HG03135 (cell line): Measurements from ENCODE around the gene PXDC1.
"Not testable (repeated sequence)": the region's sequence is repeated elsewhere in the genome, so short reads cannot be mapped to it uniquely, and the experiment has no call there.

Experiments
- ATAC-seq: cut with Tn5 transposase; IDR thresholded peaks from one replicate; pipeline ENCODE4 v1.9.1; 2021; ENCODE audit warnings: mild to moderate bottlenecking, moderate library complexity; ENCODE audit not compliant: unreplicated experiment

The PXDC1 gene

DNA sequence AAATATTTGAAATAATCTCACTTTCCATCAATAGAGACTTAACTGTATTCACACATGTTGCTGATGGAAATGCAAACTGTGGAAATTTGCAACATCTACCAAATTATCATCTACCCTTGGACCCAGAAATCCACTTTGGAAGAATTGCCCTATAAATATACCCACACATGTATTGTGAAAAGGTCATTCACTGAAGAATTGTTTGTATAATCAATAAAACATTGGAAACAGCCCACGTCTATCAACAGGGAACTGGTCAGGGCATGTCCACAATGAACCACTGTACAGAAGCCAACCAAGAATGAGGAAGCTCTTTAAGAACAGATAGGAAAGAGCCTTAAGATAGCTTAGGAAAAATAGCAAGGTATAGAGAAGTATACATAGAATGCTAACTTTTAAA, 36.2 kb downstream of the PXDC1 start:
- ATAC-seq = no peak

DNA sequence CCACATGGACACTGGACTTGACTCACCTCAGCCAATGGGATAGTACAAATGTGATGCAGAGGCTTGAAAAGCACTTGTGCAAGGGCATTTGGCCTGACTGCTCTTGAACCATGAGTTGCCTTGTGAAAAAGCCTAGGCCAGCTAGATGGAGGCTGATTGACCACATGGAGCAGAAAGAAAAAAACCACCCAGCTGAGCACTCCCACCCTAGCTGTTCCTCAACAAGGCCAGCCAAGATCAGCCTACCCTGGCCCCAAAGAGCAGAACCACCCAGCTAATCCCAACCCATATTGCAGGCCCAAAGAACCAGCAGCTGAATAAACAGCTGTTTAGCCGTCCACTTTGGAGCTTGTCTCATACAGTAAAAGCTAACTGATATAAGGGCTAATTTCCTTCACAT, 36.7 kb downstream of the PXDC1 start:
- no peak for ATAC-seq

DNA sequence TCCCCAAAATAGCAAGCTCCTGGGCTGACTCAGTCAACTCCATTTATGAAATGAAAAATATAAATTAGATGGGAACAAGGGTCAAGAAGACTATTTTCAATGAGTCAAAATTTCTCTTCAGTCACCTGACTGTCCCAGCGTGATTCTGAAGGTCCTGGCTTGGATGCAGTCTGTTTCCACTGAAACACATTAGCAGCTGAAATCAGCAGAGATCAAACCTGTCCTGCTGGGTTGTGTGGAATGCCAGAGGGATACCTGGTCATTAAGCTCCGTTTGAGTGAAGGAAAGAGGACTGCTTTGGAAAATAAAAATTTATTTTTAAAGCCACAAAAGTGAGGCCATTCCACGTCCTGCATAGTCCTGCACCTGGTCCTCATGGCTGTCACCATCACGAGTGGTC, 37.4 kb downstream of the PXDC1 start:
- ATAC-seq = no peak

DNA sequence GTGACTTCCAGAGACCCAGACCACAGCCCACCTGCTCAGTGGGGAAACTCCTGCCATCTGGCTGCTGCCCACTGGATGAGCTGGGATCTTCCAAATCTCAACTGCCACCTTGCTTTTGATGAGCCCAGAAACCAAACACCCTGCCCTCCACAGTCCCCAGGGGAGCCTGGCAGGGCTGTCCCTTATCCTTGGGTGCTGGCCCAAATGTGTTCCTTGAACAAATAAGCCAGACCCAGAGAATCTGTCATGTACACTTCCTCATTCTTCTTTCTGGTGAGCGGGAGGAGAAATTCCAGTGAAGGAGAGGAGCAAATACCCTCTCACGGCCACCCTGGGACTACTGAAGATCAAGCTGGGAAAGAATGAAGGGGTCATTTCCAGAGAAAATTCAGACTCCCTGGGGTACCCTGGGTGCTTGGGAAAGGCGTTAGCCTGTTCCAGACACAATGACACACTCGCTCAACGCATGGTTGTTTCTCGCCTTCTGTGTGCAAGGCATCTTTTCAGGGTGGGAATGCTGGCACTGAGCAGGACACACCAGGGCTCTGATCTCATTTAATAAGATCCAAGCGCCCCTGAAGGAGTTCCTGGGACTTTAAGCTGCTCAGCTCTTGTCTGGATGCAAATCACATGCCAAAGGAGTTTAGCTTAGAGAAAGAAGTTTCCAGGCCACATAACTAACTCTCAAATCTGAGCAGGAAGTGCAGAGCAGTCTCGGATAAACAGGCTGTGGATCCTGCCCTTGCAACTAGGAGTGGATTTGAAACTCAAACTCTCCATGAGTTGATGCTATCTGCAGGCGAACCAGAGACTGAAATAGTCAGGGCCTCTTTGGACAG, 38.5 kb downstream of the PXDC1 start:
- no peak for ATAC-seq

DNA sequence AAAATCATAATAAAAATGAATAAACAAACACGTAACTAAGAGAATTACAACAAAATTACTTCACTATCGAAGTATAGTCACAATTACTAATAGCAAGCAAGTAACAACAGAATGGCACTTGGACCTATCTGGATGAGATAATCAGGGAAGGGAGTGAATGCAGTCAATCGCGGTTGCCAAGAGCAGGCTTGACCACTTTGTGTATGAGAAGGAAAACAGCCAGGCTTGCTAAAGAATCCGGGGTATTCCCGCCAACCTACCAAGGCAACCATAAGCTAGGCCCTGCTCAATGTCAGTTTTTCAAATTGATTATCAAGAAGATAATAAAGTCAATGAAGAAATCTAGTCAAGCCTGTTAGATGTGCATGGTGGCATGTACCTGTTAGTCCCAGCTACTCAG, 39.7 kb downstream of the PXDC1 start:
- no peak for ATAC-seq

DNA sequence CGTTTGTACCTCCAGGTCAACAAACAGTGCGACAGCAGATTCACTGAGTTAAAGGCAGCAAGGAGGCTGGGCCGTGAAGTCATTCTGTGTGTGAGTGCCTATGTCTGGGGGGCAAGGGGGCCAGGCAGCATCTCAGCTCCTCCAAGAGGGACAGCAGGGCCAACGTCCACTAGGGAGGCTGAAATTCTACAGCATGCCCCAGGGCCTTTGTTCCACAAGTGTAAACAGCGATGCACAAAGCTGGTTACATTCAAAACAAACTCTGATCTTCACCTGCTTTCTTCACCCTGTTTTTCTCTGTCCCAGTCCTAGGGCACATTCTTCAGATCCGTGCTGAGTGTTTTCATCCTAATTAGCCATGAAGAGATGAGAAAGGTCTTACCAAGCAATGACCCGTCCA, 41.1 kb downstream of the PXDC1 start:
- ATAC-seq = no peak

DNA sequence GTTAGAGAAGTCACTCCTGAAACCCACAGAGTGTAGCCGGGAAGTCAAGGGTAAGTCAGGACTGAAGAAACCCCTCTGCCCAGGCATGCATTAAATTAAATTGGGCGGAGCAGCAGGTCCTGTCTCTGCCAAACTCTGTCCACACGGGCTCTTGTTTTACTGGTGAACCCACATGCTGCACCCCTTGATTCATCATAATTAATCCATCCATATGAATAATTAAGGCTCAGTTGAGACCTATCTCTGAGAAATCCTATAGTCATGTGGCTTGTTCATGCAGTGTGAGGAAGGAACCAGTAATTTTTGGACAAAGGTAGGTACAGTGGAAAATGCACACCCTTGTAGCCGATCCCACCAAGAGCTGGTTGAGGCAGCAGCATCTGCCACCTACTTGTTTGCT, 43.0 kb downstream of the PXDC1 start:
- ATAC-seq = no peak

DNA sequence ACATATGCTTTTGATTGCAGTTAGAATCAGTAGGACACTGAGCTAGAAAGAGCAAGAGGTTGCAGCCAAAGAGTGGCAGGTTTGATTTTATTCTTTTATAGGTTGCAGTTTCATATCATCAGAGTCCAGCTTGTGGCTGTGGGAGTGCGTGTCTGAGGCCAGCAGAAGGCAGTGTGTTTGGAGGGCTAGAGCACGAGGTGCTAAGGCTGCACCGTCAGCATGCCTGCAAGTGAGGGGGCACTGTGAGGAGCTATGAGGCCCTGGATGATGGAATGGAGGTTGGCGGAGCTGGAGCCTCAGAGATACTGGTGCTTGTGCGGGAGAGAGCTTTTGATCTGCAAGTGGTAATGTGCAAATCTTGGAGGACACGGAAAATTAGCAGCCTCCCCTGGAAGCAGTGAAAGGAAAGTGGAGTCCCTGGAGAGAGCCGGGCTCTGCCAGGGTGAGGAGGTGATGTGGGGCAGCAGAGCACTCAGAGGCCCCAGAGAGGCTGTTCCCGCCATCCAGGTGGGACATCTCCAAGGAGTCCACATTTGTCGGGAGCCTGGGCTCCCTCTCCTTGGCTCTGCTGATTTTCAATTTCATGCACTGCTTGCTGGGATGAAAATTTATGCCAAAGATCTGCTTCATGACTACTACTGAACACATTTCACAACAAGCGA, 43.6 kb downstream of the PXDC1 start:
- ATAC-seq = no peak

DNA sequence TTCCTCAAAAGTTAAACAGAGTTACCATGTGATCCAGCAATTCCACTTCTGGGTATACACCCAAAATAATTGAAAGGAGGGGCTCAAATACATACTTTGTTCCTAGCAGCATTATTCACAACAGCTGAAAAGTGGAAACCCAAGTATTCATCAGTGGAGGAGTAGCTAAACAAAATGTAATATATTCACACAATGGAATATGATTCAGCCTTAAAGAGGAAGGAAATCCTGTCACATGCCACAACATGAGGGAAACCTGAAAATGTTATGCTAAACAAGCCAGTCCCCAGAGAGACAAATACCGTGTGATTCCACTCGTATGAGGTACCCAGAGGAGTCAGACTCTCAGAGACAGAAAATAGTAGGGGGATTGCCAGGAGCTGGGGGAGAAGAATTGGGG, 44.5 kb downstream of the PXDC1 start:
- no peak for ATAC-seq

DNA sequence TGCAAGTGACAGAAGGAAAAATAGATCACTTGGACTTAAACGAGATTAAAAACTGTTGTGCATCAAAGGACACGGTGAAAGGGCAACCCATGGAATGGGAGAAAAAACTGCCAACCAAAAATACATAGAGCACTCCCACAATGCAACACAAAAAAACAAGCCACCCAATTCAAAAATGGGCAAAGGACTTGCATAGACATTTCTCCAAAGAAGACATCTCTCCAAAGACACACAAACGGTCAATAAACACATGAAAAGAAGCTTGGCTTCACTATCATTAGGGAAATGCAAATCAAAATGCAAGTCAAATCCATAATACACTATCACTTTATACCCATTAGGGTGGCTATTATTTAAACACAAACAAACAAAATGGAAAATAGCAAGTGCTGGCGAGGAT, 45.0 kb downstream of the PXDC1 start:
- no peak for ATAC-seq

DNA sequence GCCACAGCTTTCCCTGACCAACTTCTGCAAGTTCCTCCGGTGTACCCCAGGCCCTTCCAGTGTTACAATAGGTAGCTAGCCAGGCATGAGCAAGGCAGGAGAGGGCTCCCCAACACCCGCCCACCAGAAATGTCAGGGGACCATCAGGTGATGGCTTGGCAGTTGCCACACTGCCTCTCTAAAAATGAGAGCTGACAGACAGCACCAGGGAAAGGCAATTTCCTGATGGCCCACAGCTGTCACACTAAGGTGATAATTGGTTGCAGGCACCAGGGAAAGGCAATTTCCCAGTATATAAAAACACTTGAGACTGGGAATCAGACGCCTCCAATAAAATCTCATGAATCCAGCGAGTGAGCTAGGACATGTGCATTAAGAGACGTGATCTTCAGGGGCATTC, 49.9 kb downstream of the PXDC1 start:
- ATAC-seq = no peak

DNA sequence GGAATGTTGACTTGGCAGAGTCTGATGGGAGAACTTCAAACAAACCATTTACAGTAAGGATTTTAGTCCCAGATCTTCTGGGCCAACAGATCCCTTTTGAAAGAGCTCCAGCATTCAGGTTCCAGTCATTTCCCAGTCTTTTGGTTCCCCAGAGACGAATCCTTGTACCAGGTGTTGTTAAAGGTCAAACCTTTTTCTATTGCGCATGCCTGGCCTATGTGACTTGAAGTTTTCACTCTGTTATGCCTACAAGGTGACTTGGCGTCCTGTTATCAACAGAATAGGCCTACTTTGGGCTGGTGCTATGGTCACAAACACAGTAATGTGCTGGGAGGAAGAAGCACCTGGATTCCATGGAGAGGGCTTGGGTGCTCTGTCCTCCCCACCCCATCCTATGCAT, 52.3 kb downstream of the PXDC1 start:
- no peak for ATAC-seq

DNA sequence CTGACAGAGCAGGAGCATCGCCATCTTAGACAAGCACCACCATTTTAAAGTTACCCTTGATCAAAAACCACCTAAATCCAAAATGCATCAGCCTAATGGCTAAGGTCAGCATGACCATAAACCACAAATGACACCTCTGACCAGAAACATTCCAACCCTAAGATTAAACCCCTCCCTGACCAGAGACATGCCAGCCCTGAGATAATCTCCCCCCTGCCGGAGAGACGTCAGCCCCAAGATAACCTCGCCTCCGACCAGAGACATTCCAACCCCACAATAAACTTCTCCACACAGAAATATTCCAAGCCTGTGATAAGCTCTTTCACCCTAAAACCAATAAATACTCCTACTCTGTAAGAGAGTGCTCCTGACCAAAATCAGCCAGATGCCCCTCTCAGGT, 53.5 kb downstream of the PXDC1 start:
- no peak for ATAC-seq

DNA sequence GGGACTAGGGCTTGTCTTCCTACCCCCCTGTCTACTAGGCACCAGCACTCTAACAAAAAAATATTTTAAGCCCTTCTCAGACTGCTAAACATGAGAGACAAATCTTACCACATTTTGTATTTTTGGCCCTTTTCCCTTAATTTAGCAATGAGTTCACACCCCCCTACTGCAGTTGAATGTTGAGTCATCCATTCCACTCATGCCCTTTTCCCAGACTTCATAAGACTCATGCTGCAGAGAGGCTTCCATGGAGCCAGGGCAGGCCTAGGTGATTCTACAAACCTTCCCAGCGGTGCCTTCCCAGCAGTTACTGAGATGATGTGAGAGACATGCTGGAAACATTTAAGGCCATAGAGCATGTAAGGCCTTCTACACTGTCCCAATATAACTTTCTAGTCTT, 53.9 kb downstream of the PXDC1 start:
- no peak for ATAC-seq

DNA sequence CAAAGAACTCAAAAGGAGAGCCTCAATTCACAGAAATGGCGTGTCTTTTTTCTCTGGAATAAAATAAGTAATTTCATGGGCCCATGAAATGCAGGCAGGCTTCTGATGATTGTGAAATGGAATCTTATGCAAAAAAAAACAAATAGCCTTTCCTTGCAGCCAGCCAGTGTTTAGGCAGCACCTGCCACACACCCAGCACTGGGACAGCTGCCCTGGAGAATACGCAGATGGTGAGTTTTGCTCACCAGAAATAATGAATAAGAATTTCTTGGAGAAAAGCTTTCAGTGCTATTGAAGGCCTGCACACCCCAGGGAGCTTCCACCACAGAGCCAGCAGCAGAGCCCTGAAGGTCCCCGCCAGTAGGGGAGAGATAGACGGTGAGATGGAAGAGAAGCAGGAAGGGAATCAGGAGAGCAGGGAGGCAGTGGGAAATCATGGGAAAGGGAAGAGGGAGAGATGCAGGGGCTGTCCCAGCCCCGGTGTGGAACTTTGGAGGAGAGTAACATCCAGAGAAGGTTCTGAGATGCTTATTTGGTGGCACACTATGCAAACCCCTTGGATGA, 54.9 kb downstream of the PXDC1 start:
- ATAC-seq = no peak

DNA sequence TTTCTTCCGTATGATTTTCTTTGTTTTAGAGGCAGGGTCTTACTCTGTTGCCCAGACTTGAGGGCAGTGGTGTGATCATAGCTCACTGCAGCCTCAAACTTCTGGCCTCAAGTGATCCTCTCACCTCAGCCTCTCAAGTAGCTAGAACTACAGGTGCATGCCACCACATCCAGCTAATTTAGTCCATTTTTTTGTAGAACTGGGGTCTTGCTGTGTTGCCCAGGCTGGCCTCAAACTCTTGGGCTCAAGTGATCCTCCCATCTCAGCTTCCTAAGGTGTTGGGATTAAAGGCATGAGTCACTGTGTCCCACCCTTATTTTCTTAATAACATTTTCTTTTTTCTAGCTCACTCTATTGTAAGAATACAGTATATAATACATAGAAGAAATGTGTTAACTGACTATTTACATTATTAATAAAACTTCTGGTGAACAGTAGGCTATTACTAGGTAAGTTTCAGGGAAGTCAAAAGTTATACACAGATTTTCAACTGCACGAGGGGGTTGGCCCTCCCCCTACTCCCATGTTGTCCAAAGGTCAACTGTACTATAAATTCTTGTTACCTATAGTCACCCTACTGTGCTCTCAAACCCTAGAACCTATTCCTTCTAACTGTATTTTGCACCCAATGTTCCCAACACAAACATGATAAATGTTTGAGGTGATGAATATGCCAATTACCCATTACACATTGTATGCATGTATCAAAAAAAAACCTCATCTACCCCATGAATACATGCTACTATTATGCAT, 56.3 kb downstream of the PXDC1 start:
- ATAC-seq = no peak

DNA sequence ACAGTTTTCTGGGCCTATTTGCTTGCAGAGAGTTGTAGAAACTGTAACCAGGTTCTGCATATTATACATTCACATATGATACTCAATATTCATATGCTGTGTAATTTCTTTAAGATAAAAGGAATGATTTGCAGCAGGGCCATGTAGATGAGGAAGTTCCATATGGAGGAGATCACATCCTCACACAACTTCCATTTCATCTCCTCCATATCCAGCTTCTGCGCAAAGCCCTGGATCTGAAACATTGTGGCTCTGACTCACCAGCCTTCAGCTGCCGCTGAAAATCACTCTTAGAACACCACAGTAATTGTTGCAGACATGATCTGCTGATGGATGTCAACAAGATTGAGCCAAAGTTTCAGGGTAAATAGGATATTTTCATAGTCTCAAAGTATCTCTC, 57.7 kb downstream of the PXDC1 start:
- no peak for ATAC-seq

DNA sequence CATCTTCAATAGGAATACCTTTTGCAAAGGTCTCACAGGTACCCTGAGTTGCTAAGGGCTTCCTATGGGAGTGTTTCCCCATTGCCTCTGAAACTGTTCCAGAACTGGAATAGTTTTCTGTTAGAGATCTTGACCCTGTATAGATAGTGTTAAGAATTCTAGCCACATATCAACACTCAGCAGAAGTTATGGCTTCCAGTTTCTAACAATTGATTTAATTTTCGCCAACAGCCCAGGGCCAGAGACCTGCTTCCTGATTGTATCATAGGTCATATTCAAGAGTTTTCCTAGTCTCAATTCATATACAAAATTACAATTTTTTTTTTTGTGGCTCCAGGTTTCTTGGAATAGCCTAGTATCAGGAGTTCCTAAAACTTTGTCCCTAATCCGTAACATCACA, 61.0 kb downstream of the PXDC1 start:
- no peak for ATAC-seq

DNA sequence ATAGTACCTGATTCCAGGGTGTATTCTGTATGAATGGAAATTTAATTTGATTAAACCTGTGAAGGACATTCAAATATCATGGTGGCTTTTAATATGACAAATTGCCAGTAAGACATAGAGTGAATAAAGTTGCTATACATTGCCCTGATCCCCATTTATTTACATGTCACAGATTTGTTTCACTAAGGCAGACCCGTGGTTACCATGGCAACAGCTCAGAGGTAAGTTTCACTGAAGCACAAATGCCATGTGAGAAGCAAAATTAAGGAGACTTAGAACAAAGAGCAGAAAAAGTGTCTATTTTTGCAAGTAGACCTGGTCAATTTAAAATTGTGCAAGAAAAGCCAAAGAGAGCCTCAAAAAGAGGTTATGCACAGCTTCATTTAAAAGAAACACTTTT, 63.7 kb downstream of the PXDC1 start:
- ATAC-seq = no peak

DNA sequence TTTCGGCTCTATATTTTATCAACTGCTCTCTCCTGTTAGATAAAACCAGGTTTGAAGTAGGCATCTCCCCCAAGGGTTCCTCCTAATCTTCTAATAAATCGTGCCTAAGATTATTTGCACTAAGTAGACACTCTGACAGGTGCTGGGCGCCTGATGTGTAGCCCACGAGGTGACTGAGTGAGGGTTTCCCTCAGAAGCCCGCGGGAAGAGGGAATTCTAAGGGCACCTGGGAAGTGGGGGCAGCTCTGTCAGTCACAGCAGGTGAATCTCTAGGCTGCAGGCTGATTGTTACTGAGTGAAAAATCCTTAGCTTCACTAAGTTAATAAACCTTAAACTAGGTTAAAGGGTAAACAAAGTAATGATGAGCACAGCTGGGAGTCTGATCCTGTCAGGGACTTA, 68.2 kb downstream of the PXDC1 start:
- ATAC-seq = no peak

DNA sequence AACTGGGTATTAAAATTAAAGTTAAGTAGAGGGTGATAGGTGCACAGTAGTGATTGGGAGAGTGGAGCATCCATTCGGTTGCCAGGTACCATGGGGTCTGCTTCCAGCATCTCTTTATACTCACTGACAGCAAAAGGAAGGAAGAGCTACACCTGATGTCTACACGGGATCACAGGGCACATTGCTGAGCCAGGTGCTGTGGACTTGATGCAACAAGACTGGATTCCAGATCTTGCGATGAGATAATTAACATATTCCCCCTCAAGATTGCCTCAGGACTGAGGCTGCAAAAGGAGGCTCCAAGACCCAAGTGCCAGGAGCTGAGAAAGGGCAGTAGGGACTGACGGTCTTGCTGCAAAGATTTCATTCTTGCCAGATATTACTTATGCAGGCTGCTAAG, 72.6 kb downstream of the PXDC1 start:
- no peak for ATAC-seq

DNA sequence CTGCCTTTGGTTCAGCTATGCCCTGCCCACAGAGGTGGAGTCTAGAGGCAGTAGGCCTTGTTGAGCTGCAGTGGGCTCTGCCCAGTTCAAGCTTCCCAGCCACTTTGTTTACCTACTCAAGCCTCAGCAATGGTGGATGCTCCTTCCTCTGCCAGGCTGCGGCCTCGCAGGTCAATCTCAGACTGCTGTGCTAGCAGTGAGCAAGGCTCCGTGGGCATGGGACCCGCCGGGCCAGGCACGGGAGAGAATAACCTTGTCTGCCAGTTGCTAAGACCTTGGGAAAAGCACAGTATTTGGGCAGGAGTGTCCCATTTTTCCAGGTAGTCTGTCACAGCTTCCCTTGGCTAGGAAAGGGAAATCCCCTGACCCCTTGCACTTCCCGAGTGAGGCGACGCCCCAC, 73.8 kb downstream of the PXDC1 start:
- not testable (repeated sequence) for ATAC-seq
